ENCODE measurements around the gene MPHOSPH8.

- TF ChIP-seq CTCF (IDR thresholded peaks at IDR 0.05; ENCODE audit: low read depth, low read length, poor library complexity, severe bottlenecking) = no peak
- no peak for TF ChIP-seq EZH2phosphoT487 (IDR thresholded peaks at IDR 0.05; ENCODE audit: borderline replicate concordance, low read length)
Observed at GRCh38 chr13:19668778-19669177, 35.3 kb downstream of the MPHOSPH8 start.

Data from DOHH2 (cell line).